AG10803 (cell line): Measurements from ENCODE around the gene DAPK3.
"Not testable (repeated sequence)": the region's sequence is repeated elsewhere in the genome, so short reads cannot be mapped to it uniquely, and the experiment has no call there.

Source experiments
- DNase-seq: peaks from one replicate; pipeline ENCODE4 v3.0.0; 2010; ENCODE audit warnings: low read depth
- H3K4me3 ChIP-seq: 2 replicates; pipeline ENCODE4 v1.5.1; 2011; ENCODE audit warnings: mild to moderate bottlenecking, low read length, control low read depth
- TF ChIP-seq, protein P1 (sequence below): conservative IDR thresholded peaks from 2 replicates; pipeline ENCODE4 v1.5.1; 2011; ENCODE audit warnings: mild to moderate bottlenecking, low read length, control low read depth, inconsistent platforms

The DAPK3 gene

DNA sequence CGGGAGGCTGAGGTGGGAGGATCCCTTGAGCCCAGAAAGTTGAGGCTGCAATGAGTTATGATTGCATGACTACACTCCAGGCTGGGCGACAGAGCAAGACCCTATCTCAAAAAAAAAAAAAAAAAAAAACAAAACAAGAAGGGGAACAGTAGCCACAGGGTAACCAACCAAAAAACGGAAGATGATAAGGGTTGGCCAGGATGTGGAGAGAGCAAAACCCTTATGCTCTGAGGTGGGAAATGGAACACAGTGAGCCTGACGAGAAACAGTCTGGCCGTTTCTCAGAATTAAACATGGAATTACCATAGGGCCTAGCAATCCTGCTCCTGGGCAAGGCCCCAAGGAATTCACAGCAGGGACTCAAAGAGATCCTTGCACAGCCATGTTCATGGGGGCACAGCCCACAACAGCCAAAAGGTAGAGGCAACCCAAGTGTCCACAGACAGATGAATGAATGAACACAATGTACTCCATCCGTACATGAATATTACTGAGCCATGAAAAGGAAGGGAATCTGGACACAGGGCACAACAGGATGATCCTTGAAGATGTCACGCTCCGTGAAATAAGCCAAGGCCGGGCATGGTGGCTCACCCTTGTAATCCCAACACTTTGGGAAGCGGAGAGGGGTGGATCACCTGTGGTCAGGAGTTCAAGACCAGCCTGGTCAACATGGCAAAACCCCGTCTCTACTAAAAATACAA, 26.7 kb downstream of the DAPK3 start:
- TF ChIP-seq, protein P1, sequence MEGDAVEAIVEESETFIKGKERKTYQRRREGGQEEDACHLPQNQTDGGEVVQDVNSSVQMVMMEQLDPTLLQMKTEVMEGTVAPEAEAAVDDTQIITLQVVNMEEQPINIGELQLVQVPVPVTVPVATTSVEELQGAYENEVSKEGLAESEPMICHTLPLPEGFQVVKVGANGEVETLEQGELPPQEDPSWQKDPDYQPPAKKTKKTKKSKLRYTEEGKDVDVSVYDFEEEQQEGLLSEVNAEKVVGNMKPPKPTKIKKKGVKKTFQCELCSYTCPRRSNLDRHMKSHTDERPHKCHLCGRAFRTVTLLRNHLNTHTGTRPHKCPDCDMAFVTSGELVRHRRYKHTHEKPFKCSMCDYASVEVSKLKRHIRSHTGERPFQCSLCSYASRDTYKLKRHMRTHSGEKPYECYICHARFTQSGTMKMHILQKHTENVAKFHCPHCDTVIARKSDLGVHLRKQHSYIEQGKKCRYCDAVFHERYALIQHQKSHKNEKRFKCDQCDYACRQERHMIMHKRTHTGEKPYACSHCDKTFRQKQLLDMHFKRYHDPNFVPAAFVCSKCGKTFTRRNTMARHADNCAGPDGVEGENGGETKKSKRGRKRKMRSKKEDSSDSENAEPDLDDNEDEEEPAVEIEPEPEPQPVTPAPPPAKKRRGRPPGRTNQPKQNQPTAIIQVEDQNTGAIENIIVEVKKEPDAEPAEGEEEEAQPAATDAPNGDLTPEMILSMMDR: no peak

DNA sequence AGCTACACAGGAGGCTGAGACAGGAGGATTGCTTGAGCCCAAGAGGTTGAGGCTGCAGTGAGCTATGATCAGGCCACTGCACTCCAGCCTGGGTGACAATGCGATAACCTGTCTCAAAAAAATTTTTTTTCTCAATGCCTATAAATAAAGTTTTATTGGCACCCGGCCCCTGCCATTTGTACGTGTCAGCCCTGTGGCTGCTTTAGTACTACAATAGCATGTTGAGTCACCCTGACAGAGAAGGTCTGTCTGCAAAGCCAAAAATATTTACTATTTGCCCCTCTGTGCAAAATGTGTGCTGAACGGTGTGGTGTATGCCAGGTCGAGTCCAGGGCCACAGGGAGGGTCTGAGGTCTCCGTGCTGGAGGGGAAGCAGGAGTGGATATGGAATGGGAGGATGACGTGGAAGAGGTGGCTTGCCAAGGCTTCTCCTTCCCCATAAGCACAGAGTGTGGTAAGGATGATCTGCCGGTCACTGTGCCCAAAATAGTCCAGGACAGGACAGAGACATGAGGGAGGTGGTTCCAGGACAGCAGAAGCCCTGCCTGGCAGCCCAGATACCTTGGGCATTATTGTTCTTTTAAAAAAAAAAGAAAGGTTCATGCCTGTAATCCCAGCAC, 28.0 kb downstream of the DAPK3 start:
- H3K4me3 ChIP-seq: no peak overlapping the region
- TF ChIP-seq, protein P1: no peak
- no peak for DNase-seq

More for the DNA sequence above, 26.7 kb downstream of the DAPK3 start:
- DNase-seq: no peak
- H3K4me3 ChIP-seq: no peak overlapping the region

DNA sequence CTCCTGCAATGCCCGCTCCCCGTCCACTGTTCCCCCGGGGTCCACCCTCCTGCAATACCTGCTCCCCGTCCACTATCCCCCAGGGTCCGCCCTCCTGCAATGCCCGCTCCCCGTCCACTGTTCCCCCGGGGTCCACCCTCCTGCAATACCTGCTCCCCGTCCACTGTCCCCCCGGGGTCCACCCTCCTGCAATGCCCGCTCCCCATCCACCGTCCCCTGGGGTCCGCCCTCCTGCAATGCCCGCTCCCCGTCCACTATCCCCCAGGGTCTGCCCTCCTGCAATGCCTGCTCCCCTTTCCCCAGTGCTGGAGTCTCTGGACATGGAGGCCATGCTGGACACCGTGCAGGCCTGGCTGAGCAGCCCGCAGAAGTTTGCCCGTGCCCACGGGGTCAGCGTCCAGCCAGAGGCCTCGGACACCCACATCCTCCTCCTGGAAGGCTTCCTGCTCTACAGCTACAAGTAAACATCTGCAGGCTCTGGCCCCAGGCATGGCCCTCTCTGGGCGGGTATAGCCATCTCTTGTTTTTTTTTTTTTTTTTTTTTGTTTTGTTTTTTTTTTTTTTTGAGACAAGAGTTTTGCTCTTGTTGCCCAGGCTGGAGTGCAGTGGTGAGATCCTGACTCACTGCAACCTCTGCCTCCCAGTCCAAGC, 32.5 kb downstream of the DAPK3 start:
- not testable (repeated sequence) for DNase-seq, H3K4me3 ChIP-seq

DNA sequence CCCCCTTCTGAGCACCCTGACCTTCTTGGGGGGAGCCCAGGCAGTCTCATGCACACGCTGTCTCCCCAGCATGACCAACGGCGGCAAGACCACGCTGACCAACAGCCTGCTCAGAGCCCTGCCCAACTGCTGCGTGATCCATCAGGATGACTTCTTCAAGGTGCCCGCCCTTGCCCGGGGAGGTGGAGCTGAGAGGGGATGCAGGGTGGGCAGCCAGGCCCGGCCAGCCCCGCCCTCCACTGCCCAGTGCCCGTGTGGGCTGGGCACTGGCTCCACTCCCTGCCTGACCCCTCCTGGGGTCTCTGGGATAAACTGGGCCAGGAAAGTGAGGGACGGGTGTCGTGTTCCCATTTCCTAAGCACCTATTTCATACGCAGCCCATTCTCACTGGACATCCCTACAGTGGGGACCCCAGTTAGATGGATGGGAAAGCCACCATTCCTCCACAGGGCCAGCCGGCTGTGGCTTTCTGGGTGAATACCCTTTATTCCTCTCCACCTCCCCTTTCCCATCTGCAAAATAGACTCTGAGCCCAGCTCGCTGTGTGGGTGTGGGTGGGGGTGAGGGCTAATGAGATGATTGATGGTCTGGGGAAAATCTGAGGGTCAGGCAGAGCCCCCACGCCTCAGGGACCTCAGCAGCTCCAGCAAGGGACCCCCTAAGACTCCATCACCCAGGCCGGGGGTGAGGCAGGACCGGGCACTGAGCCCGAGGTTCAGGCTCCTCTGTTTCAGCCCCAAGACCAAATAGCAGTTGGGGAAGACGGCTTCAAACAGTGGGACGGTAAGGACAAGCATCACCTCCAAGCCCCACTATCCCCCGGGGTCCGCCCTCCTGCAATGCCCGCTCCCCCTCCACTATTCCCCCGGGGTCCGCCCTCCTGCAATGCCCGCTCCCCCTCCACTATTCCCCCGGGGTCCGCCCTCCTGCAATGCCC, 34.1 kb downstream of the DAPK3 start:
- DNase-seq: no peak
- H3K4me3 ChIP-seq: no peak overlapping the region
- TF ChIP-seq, protein P1: no peak

DNA sequence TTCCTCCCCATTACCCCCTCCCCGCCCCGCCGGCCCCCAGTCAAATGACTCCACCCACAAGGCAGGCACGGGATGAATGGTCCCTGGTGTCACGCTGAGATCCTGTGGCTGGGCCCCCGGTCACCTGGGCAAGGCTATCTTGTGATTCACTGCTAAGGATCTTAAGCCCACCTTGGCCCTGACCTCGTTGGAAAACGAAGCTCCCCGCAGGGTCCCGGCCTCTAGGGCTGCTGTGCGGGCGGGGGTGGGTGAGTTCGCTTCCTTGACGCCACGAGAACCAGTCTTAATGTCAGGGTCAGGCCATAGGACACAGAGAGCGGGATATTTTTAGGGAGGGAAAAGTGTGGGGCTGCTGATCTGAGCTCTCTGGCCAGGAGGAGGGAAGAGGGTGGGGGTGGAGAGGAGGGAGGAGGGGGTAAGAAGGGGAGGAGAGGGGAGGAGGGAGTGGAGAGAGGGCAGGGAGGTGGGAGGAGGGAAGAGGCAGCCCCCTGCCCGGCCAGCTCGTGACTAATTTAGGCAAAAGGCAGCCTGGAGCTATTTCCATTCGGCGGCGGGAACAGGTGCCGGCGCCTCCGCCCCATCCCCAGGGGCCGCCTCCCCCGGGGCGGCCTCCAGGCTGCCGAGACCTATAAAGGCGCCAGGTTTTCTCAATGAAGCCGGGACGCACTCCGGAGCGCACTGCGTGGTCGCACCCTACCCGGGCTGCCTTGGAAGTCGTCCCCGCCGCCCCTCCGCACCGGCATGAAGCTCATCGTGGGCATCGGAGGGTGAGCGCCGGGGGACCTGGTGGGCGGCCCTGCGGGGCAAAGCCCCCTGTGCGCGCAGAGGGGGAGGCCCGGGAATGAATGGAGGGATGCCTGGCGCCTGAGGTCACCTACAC, 37.7 kb downstream of the DAPK3 start, which contains the start of gene NMRK2:
NMRK2 (plus strand) TSS at position 139 of the 880 bp plus-strand sequence; CDS start at position 742, 603 bp downstream.
- DNase-seq: no peak
- H3K4me3 ChIP-seq: no peak within 1 kb of the TSS
- TF ChIP-seq, protein P1: no peak

DNA sequence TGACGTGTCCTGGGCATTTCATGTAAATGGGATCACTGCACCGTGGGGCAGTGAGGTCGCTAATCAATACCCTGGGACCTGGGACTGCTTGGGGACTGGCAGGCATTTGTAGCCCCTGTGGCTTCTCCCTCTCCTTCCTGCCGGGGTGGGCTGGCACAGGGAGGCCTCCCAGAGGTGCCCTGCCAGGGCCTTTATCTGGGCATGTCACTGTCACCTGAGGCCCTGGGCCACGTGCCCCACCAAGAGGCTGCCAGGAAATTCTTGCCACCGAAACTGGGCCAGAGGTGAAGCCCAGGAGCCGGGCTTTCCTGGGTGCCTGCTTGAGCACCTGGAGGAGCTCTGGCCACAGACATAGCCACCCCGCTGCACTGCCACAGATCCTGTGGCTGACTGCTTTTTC, 39.9 kb downstream of the DAPK3 start:
- TF ChIP-seq, protein P1: no peak
- no peak for DNase-seq
- H3K4me3 ChIP-seq: no peak overlapping the region
